ENCODE measurements around the gene PTPA. TPM values are rescaled to one million over a fixed set of nuclear protein-coding genes. Genes with fewer than 3 reads are reported as not detected.
"Not testable (repeated sequence)": the region's sequence is repeated elsewhere in the genome, so short reads cannot be mapped to it uniquely, and the experiment has no call there.

PTPA gene
- total RNA-seq, 1 experiment from 2014 or later: 261 TPM

DNA sequence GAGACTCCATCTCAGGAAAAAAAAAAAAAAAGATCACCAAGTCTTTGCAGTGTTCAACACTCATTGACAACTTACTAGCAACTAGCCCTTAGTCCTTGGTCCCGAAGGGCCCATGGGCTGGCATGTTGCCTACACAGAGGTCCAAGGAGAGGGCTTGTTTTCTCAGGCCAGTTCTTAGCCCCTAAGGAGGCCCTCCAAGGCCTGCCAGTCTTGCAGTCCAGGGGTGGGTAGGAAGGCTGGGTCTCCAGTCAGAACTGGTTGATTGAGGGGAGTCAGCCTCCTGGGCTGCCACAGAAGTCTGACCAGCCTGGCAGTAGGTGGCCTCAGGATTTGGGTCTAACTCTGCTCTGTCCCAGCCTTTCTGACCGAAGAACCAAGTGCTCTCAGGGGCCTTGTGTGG is 34.1 kb downstream of the PTPA start:
- in situ Hi-C loops (cut with HindIII; ENCODE audit: low sequenced_read_pairs): no loop called here
- no peak for DNase-seq (ENCODE audit: low spot score)

GRCh38 chr9:129145841-129146292 is 34.7 kb downstream of the PTPA start:
- in situ Hi-C loops (cut with HindIII; ENCODE audit: low sequenced_read_pairs): no loop called here
- no peak for DNase-seq (ENCODE audit: low spot score)

GRCh38 chr9:129146441-129146941 is 35.3 kb downstream of the PTPA start:
- in situ Hi-C loops (cut with HindIII; ENCODE audit: low sequenced_read_pairs): no loop called here
- no peak for DNase-seq (ENCODE audit: low spot score)

- DNase-seq (ENCODE audit: low spot score): no peak
- in situ Hi-C loops (cut with HindIII; ENCODE audit: low sequenced_read_pairs): no loop called here
These were observed 37.4 kb downstream of the PTPA start for GRCh38 chr9:129148463-129149204.

DNA sequence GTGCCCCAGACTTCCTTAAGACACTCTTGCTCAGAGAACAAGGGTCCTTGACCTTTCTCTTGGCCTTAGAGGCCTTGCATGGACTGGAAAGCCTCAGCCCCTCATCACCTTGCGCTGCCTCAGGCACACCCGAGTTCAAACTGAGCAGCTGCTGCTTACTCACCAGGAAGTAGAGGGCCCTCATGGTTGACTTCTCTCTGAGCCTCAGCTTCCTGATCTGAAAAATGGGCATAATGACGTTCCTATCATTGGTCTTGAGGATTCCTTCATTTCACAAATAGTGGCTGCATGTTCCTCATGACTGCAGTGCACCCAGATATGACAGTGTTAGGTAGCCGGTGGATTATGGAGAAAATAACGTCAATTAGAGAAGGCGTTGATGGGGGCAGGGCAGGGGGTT is 38.2 kb downstream of the PTPA start:
- DNase-seq (ENCODE audit: low spot score): no peak
- in situ Hi-C loops (cut with HindIII; ENCODE audit: low sequenced_read_pairs): no loop called here

DNA sequence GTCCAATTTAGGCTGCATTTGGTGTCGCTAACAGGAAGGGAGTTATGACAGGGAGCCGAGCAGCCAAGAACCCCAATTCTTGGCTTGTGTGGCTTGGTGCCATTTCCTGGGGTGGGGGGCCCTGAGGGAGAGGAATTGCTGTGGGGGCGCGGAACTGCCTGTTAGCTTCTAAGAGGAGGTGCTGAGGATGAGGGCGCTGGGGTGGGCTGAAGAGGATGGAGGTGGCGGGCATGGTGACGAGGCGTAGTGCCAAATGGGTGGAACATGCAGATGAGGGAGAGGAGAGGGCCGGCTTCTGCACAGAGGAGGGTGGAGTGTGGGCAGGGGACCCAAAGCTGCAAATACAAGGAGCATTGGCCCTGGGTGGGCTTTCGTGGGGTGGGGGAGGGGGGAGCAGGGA is 38.9 kb downstream of the PTPA start:
- in situ Hi-C loops (cut with HindIII; ENCODE audit: low sequenced_read_pairs): no loop called here
- no peak for DNase-seq (ENCODE audit: low spot score)

- DNase-seq (ENCODE audit: low spot score): no peak
- in situ Hi-C loops (cut with HindIII; ENCODE audit: low sequenced_read_pairs): no loop called here
These were observed 39.5 kb downstream of the PTPA start for GRCh38 chr9:129150672-129151211.

DNA sequence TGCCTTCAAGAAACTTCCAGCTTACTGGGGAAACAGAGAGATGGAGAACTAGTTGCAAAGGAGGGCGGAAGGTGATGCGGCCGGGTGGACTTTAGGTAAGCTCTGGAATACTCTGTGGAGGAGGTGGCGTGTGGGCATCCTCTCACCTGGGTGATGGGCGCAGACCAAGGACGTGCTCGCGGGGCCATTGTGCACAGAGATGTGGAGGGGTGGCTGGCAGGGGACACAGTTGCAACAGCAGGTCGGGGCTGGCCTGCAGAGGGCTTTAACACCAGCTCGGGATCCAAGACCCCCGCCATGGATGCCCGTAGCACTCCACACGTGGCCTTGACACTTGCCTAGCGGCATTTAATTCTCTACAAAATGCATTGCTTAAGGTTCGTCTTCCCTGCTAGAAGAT is 40.3 kb downstream of the PTPA start:
- in situ Hi-C loops (cut with HindIII; ENCODE audit: low sequenced_read_pairs): no loop called here

DNA sequence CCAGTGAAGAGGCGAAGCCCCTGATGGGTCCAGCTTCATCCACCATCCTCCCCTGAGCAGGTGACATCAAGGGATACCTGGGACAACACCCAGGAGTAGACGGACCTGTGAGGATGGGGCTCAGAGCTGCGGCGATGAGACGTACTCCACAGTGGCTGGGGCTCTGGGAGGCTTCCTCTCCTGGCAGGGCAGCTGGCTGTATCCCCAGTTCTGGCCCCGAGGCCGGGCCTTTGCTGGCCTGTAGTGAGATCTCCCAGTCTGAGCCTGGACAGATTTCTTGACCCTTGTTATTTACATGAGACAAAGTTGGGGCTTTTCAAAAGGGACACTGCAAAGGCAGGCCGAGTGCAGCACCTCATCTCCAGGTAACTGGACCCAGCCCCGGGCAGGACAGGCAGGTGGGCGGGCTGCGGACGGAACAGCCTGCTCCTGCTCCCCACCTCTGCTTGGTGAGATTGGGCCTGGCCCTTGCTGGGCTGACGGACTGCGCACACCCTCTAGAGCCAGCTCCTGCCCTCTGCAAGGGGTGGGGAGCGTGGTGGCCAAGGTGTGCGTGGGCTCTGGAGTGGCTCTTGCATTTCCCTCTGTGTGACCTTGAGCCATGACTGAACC is 43.8 kb downstream of the PTPA start:
- DNase-seq (ENCODE audit: low spot score): no peak
- in situ Hi-C loops (cut with HindIII; ENCODE audit: low sequenced_read_pairs): no loop called here

More for the DNA sequence above, 40.3 kb downstream of the PTPA start:
- DNase-seq (ENCODE audit: low spot score): no peak

- no peak for DNase-seq (ENCODE audit: low spot score)
- in situ Hi-C loops (cut with HindIII; ENCODE audit: low sequenced_read_pairs): no loop called here
These were observed 44.9 kb downstream of the PTPA start for GRCh38 chr9:129156163-129156562.

- no peak for DNase-seq (ENCODE audit: low spot score)
- in situ Hi-C loops (cut with HindIII; ENCODE audit: low sequenced_read_pairs): no loop called here
These were observed 49.7 kb downstream of the PTPA start for GRCh38 chr9:129160712-129161533.

DNA sequence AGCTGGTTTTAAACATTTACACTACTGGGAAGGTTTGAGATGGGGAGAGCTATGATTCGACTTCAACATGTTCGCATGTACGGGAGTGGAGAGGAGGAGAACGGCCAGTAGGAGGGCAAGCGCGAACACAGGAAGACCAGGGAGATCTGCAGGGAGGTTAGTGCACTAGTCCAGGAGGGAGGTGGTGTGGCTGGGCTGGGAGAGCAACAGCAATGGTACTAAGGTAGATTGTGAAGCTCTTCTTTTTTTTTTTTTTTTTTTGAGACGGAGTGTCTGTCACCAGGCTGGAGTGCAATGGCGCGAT is 50.3 kb downstream of the PTPA start:
- in situ Hi-C loops (cut with HindIII; ENCODE audit: low sequenced_read_pairs): no loop called here
- no peak for DNase-seq (ENCODE audit: low spot score)

GRCh38 chr9:129162497-129163197 is 51.4 kb downstream of the PTPA start:
- DNase-seq (ENCODE audit: low spot score): no peak
- in situ Hi-C loops (cut with HindIII; ENCODE audit: low sequenced_read_pairs): no loop called here

- DNase-seq (ENCODE audit: low spot score); in situ Hi-C loops (cut with HindIII; ENCODE audit: low sequenced_read_pairs): not testable (repeated sequence)
These were observed 52.0 kb downstream of the PTPA start for GRCh38 chr9:129163198-129163670.

- in situ Hi-C loops (cut with HindIII; ENCODE audit: low sequenced_read_pairs): no loop called here
- no peak for DNase-seq (ENCODE audit: low spot score)
These were observed 52.5 kb downstream of the PTPA start for GRCh38 chr9:129163753-129164152.

DNA sequence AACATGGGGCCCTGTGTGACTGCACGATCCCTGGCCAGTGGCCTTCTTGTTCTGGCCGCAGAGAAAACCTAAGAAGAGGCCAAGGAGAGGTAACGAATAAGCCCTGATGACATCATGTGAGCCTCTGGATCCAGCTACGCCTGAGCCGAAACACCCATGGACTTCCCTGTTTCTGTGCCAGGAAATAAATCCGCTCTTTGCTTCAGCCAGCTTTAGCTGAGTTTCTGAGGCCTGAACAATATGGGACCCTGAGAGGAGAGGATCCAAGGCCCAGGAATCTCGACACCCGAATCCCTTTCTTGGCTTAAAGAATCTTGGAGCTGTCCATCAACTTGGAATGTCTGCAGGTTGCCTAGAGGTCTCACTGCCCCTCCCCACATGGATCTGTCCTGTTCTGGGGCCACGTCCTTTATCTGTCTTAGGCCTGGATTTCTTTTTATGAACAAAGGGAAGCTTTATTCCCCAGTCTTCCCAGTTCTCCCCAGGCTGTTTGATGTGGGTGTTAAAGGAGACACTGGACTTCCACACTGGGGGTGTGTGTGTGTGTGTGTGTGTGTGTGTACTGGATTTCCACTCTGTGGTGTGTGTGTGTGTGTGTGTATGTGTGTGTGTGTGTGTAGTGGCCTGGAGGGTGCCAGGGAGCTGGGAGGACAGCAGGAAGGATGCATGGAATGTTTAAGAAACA is 53.2 kb downstream of the PTPA start:
- no peak for DNase-seq (ENCODE audit: low spot score)
- in situ Hi-C loops (cut with HindIII; ENCODE audit: low sequenced_read_pairs): no loop called here

- in situ Hi-C loops (cut with HindIII; ENCODE audit: low sequenced_read_pairs): no loop called here
These were observed 54.0 kb downstream of the PTPA start for GRCh38 chr9:129165198-129165597.

More at GRCh38 chr9:129165198-129165597, 54.0 kb downstream of the PTPA start:
- DNase-seq (ENCODE audit: low spot score): no peak
